Body of pancreas (tissue), 4 donors: Measurements from ENCODE around the gene ESPN.

ENCODE experiments used
- CTCF ChIP-seq, 7 experiments: fragments of 450-650 bp in 4 of 7; fragments of 200-600 bp in 3 of 7; sonication (generic) in 3 of 7; IDR thresholded peaks; one replicate each; pipeline ENCODE4 v1.5.1; 2016 to 2019; ENCODE audit warnings: antibody characterized with exemption in 7 of 7
- POLR2A ChIP-seq, 3 donors: fragments of 450-650 bp; IDR thresholded peaks; one replicate each; pipeline ENCODE4 v1.6.1; 2016; ENCODE audit warnings: antibody characterized with exemption in 3 of 3, mild to moderate bottlenecking in 2 of 3

GRCh38 chr1:6397844-6398441 lies 26.6 kb upstream of the ESPN start:
- TF ChIP-seq CTCF (IDR thresholded peaks at IDR 0.05) (no peak), POLR2A (IDR thresholded peaks at IDR 0.05) (no peak)
